Keratinocyte (primary cell): ENCODE results near the gene CDH22. TPM values are rescaled to one million over a fixed set of nuclear protein-coding genes. Genes with fewer than 3 reads are reported as not detected.

Source experiments
- DNase-seq: peaks from one replicate; pipeline ENCODE4 v3.0.0-alpha.2; 2011; ENCODE audit warnings: low read depth, missing footprints, low spot score
- FAIRE-seq: peaks from 2 replicates; lab custom pipeline; 2011; peaks lifted over from hg19 to GRCh38; lab: Jason Lieb, UNC
- H2AFZ ChIP-seq: 2 replicates; pipeline ENCODE4 v1.6.0; 2012; ENCODE audit warnings: low read length, control low read depth, inconsistent platforms; ENCODE audit not compliant: control insufficient read depth
- H3K27ac ChIP-seq: 2 replicates; pipeline ENCODE4 v1.5.1; 2011; ENCODE audit warnings: low read length; ENCODE audit not compliant: control insufficient read depth, insufficient read depth
- H3K27me3 ChIP-seq: 3 replicates; pipeline ENCODE4 v1.6.0; 2011; ENCODE audit warnings: low read length; ENCODE audit not compliant: control insufficient read depth, insufficient read depth; ENCODE audit errors: extremely low read depth
- H3K36me3 ChIP-seq, 2 experiments: 2 replicates in 1 of 2; 3 replicates in 1 of 2; pipeline ENCODE4 v1.5.1; 2011; ENCODE audit warnings: low read length in 2 of 2, mild to moderate bottlenecking in 1 of 2; ENCODE audit not compliant: control insufficient read depth in 2 of 2, insufficient read depth in 2 of 2; ENCODE audit errors: extremely low read depth in 1 of 2
- H3K4me1 ChIP-seq: 3 replicates; pipeline ENCODE4 v1.5.1; 2011; ENCODE audit warnings: low read length; ENCODE audit not compliant: control insufficient read depth, insufficient read depth; ENCODE audit errors: extremely low read depth
- H3K4me2 ChIP-seq: 3 replicates; pipeline ENCODE4 v1.6.0; 2011; ENCODE audit warnings: low read depth, low read length; ENCODE audit not compliant: control insufficient read depth, insufficient read depth; ENCODE audit errors: extremely low read depth
- H3K4me3 ChIP-seq, 3 experiments: fragments of 200-600 bp in 1 of 3; sonication (generic) in 1 of 3; 2 replicates in 2 of 3; 3 replicates in 1 of 3; pipeline ENCODE4 v1.5.1; 2011 to 2016; ENCODE audit warnings: low read length in 3 of 3, mild to moderate bottlenecking in 3 of 3, control low read depth in 2 of 3, inconsistent platforms in 1 of 3, low read depth in 1 of 3, mixed read lengths in 1 of 3, mixed run types in 1 of 3, moderate library complexity in 1 of 3; ENCODE audit not compliant: control insufficient read depth in 2 of 3, insufficient read depth in 2 of 3; ENCODE audit errors: extremely low read depth in 1 of 3
- H3K79me2 ChIP-seq: 2 replicates; pipeline ENCODE4 v1.6.0; 2012; ENCODE audit warnings: low read length; ENCODE audit not compliant: control insufficient read depth, insufficient read depth
- H3K9ac ChIP-seq: 3 replicates; pipeline ENCODE4 v1.6.0; 2011; ENCODE audit warnings: low read length; ENCODE audit not compliant: control insufficient read depth, insufficient read depth; ENCODE audit errors: extremely low read depth
- H3K9me1 ChIP-seq: 3 replicates; pipeline ENCODE4 v1.6.0; 2011; ENCODE audit warnings: low read length; ENCODE audit not compliant: control insufficient read depth, insufficient read depth; ENCODE audit errors: extremely low read depth
- H3K9me3 ChIP-seq: 2 replicates; pipeline ENCODE4 v1.5.1; 2012; ENCODE audit warnings: low read depth, low read length; ENCODE audit not compliant: control insufficient read depth
- H4K20me1 ChIP-seq: 3 replicates; pipeline ENCODE4 v1.6.0; 2011; ENCODE audit warnings: low read length; ENCODE audit not compliant: control insufficient read depth, insufficient read depth; ENCODE audit errors: extremely low read depth
- CTCF ChIP-seq, 3 experiments: IDR thresholded peaks in 1 of 3; conservative IDR thresholded peaks in 1 of 3; optimal IDR thresholded peaks in 1 of 3; 2 replicates in 2 of 3; 3 replicates in 1 of 3; pipeline versions ENCODE3 to v1.5.1; 2011; ENCODE audit warnings: low read length in 3 of 3, mild to moderate bottlenecking in 3 of 3, moderate library complexity in 2 of 3, control low read depth in 1 of 3, inconsistent platforms in 1 of 3; ENCODE audit not compliant: insufficient read depth in 2 of 3; ENCODE audit errors: extremely low read depth in 1 of 3
- EZH2 ChIP-seq: IDR thresholded peaks from one replicate; pipeline ENCODE4 v1.6.1; 2012; ENCODE audit warnings: inconsistent platforms, mild to moderate bottlenecking, low read length, moderate library complexity
- dilution Hi-C: fragments of 300-500 bp; cut with MboI; formaldehyde crosslinking; loops from one replicate; pipeline ENCODE4 v1.7.0; 2020; ENCODE audit warnings: low sequenced_read_pairs; ENCODE audit not compliant: extremely low pct_ligation_motif_present
- polyA plus RNA-seq, 5 experiments: library from polyadenylated mRNA; depleted of rRNA in 3 of 5; stranded (reverse) in 3 of 5; stranded (forward) in 1 of 5; unstranded in 1 of 5; fragments of >200 nt; gene quantifications; 1 replicate in 1 of 5; 2 replicates in 3 of 5; 3 replicates in 1 of 5; pipeline versions ENCODE4 v1.2.1 to v1.2.3, GENCODE V29; 2011 to 2012; ENCODE audit warnings: missing spikeins in 2 of 5, low read depth in 1 of 5, low replicate concordance in 1 of 5

Gene CDH22
- polyA plus RNA-seq, 1 donor (not counting 4 experiments of a cell fraction or from before 2014, with no cell fraction given), result not detected

- H3K79me2 ChIP-seq, result no peaks in the 10 kb centered on the region
- no peak overlapping the region for H2AFZ ChIP-seq
- peaks cover 5% of the 10 kb centered on the region for H3K4me1 ChIP-seq
- no peak overlapping the region for H3K4me3 ChIP-seq
- peaks cover 25% of the 10 kb centered on the region for H3K27me3 ChIP-seq
- dilution Hi-C loops, result no loop called here
- no peaks in the 10 kb centered on the region for H3K9me3 ChIP-seq
- TF ChIP-seq EZH2, result no peak
- no peak for TF ChIP-seq CTCF (optimal IDR thresholded peaks at IDR 0.05 in 1 of 3, IDR thresholded peaks at IDR 0.05 in 1 of 3, conservative IDR thresholded peaks at IDR 0.05 in 1 of 3; ENCODE audit: extremely low read depth in 1 of 3, insufficient read depth in 2 of 3, low read length in 3 of 3)
- no peaks in the 10 kb centered on the region for H3K36me3 ChIP-seq
- no peak for FAIRE-seq
- no peak overlapping the region for H3K9ac ChIP-seq
- DNase-seq, result no peak
- H3K27ac ChIP-seq, result no peak overlapping the region
- no peaks in the 10 kb centered on the region for H4K20me1 ChIP-seq
- no peaks in the 10 kb centered on the region for H3K9me1 ChIP-seq
- H3K4me2 ChIP-seq, result no peak overlapping the region
These were observed 24.3 kb downstream of the CDH22 start for GRCh38 chr20:46284040-46284427.

GRCh38 chr20:46283426-46284039 is 24.8 kb downstream of the CDH22 start:
- Histone ChIP-seq H3K79me2 (no peaks in the 10 kb centered on the region), H3K9ac (no peak overlapping the region), H3K9me1 (no peaks in the 10 kb centered on the region), H3K4me1 (peaks cover 5% of the 10 kb centered on the region), H3K9me3 (no peaks in the 10 kb centered on the region), H3K36me3 (no peaks in the 10 kb centered on the region), H4K20me1 (no peaks in the 10 kb centered on the region), H3K27ac (no peak overlapping the region), H2AFZ (no peak overlapping the region), H3K4me2 (no peak overlapping the region), H3K4me3 (no peak overlapping the region), H3K27me3 (peaks cover 25% of the 10 kb centered on the region)
- dilution Hi-C loops, result no loop called here
- FAIRE-seq (peak; percentile 36), DNase-seq (peak; percentile 13)
- no peak for TF ChIP-seq CTCF (optimal IDR thresholded peaks at IDR 0.05 in 1 of 3, IDR thresholded peaks at IDR 0.05 in 1 of 3, conservative IDR thresholded peaks at IDR 0.05 in 1 of 3; ENCODE audit: extremely low read depth in 1 of 3, insufficient read depth in 2 of 3, low read length in 3 of 3)
- no peak for TF ChIP-seq EZH2
